GM12874 (cell line): Measurements from ENCODE around the gene NPM3.
A peak's percentile ranks its signal among the peaks of the same experiment; 100 is the strongest.

ENCODE experiments used
- CTCF ChIP-seq: IDR thresholded peaks from 2 replicates; pipeline ENCODE4 v1.5.1; 2011; ENCODE audit warnings: low read depth, mild to moderate bottlenecking, control low read depth, low read length, moderate library complexity; ENCODE audit not compliant: insufficient read depth

The NPM3 gene

GRCh38 chr10:101780187-101780817 is 2.9 kb downstream of the NPM3 start:
- TF ChIP-seq CTCF, result no peak

- peak; percentile 98 for TF ChIP-seq CTCF
These were observed 3.6 kb downstream of the NPM3 start for GRCh38 chr10:101779544-101780186.

GRCh38 chr10:101778781-101779543 is 4.3 kb downstream of the NPM3 start:
- TF ChIP-seq CTCF, result no peak

- TF ChIP-seq CTCF, result no peak
These were observed 5.0 kb downstream of the NPM3 start for GRCh38 chr10:101778151-101778780.

- TF ChIP-seq CTCF, result no peak
These were observed 5.6 kb downstream of the NPM3 start for GRCh38 chr10:101777619-101778145.

GRCh38 chr10:101776161-101776817 is 7.0 kb downstream of the NPM3 start:
- TF ChIP-seq CTCF, result no peak
